ENCODE data around the gene MRPS30. TPM values are rescaled to one million over a fixed set of nuclear protein-coding genes. Genes with fewer than 3 reads are reported as not detected.

Gene MRPS30
- total and polyA plus RNA-seq, 2 experiments from 2014 or later: 86.1 to 156 TPM

DNA sequence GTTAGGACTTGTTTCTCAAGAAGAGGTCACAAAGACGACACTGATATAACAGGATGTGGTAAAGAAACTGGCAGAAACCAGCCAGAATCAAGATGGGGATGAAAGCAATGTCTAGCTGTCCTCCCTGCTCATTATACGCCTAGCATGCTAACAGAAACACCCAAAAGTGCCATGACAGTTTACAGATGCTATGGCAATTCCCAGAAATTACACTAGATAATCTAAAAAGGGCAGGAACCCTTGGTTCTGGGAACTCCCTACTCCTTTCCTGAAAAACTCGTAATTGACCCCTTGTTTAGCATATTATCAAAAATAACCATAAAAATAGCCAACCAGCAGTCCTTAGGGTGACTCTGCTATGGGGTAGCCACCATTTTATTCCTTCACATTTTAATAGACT is 10.9 kb upstream of the MRPS30 start:
- H3K27me3 Mint-ChIP-seq (ENCODE audit: insufficient read depth, low read depth, poor library complexity): no peaks in the 10 kb centered on the region
- no peaks in the 10 kb centered on the region for H3K27me3 ChIP-seq (ENCODE audit: insufficient read depth)
- H2AFZ ChIP-seq: no peak overlapping the region
- peaks cover 59% of the 10 kb centered on the region for H3K36me3 Mint-ChIP-seq (ENCODE audit: low read depth)
- H3K4me3 Mint-ChIP-seq: no peak overlapping the region
- no peaks in the 10 kb centered on the region for H3K4me1 ChIP-seq (ENCODE audit: insufficient read depth)
- no peaks in the 10 kb centered on the region for H3F3A ChIP-seq (replicated peaks; ENCODE audit: low read depth)
- TF ChIP-seq, protein P1, sequence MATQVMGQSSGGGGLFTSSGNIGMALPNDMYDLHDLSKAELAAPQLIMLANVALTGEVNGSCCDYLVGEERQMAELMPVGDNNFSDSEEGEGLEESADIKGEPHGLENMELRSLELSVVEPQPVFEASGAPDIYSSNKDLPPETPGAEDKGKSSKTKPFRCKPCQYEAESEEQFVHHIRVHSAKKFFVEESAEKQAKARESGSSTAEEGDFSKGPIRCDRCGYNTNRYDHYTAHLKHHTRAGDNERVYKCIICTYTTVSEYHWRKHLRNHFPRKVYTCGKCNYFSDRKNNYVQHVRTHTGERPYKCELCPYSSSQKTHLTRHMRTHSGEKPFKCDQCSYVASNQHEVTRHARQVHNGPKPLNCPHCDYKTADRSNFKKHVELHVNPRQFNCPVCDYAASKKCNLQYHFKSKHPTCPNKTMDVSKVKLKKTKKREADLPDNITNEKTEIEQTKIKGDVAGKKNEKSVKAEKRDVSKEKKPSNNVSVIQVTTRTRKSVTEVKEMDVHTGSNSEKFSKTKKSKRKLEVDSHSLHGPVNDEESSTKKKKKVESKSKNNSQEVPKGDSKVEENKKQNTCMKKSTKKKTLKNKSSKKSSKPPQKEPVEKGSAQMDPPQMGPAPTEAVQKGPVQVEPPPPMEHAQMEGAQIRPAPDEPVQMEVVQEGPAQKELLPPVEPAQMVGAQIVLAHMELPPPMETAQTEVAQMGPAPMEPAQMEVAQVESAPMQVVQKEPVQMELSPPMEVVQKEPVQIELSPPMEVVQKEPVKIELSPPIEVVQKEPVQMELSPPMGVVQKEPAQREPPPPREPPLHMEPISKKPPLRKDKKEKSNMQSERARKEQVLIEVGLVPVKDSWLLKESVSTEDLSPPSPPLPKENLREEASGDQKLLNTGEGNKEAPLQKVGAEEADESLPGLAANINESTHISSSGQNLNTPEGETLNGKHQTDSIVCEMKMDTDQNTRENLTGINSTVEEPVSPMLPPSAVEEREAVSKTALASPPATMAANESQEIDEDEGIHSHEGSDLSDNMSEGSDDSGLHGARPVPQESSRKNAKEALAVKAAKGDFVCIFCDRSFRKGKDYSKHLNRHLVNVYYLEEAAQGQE (IDR thresholded peaks at IDR 0.05; ENCODE audit: unreplicated experiment): no peak
- TF ChIP-seq EZH2phosphoT487 (IDR thresholded peaks at IDR 0.05; ENCODE audit: unreplicated experiment): no peak
- TF ChIP-seq, protein P2, sequence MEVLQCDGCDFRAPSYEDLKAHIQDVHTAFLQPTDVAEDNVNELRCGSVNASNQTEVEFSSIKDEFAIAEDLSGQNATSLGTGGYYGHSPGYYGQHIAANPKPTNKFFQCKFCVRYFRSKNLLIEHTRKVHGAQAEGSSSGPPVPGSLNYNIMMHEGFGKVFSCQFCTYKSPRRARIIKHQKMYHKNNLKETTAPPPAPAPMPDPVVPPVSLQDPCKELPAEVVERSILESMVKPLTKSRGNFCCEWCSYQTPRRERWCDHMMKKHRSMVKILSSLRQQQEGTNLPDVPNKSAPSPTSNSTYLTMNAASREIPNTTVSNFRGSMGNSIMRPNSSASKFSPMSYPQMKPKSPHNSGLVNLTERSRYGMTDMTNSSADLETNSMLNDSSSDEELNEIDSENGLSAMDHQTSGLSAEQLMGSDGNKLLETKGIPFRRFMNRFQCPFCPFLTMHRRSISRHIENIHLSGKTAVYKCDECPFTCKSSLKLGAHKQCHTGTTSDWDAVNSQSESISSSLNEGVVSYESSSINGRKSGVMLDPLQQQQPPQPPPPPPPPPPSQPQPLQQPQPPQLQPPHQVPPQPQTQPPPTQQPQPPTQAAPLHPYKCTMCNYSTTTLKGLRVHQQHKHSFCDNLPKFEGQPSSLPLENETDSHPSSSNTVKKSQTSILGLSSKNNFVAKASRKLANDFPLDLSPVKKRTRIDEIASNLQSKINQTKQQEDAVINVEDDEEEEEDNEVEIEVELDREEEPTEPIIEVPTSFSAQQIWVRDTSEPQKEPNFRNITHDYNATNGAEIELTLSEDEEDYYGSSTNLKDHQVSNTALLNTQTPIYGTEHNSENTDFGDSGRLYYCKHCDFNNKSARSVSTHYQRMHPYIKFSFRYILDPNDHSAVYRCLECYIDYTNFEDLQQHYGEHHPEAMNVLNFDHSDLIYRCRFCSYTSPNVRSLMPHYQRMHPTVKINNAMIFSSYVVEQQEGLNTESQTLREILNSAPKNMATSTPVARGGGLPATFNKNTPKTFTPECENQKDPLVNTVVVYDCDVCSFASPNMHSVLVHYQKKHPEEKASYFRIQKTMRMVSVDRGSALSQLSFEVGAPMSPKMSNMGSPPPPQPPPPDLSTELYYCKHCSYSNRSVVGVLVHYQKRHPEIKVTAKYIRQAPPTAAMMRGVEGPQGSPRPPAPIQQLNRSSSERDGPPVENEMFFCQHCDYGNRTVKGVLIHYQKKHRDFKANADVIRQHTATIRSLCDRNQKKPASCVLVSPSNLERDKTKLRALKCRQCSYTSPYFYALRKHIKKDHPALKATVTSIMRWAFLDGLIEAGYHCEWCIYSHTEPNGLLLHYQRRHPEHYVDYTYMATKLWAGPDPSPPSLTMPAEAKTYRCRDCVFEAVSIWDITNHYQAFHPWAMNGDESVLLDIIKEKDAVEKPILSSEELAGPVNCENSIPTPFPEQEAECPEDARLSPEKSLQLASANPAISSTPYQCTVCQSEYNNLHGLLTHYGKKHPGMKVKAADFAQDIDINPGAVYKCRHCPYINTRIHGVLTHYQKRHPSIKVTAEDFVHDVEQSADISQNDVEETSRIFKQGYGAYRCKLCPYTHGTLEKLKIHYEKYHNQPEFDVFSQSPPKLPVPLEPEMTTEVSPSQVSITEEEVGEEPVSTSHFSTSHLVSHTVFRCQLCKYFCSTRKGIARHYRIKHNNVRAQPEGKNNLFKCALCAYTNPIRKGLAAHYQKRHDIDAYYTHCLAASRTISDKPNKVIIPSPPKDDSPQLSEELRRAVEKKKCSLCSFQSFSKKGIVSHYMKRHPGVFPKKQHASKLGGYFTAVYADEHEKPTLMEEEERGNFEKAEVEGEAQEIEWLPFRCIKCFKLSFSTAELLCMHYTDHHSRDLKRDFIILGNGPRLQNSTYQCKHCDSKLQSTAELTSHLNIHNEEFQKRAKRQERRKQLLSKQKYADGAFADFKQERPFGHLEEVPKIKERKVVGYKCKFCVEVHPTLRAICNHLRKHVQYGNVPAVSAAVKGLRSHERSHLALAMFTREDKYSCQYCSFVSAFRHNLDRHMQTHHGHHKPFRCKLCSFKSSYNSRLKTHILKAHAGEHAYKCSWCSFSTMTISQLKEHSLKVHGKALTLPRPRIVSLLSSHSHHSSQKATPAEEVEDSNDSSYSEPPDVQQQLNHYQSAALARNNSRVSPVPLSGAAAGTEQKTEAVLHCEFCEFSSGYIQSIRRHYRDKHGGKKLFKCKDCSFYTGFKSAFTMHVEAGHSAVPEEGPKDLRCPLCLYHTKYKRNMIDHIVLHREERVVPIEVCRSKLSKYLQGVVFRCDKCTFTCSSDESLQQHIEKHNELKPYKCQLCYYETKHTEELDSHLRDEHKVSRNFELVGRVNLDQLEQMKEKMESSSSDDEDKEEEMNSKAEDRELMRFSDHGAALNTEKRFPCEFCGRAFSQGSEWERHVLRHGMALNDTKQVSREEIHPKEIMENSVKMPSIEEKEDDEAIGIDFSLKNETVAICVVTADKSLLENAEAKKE (CRISPR knock-in tag; IDR thresholded peaks at IDR 0.05): no peak
- no peak for TF ChIP-seq JUNB (IDR thresholded peaks at IDR 0.05; ENCODE audit: unreplicated experiment)
- TF ChIP-seq ZNF331 (CRISPR knock-in tag; IDR thresholded peaks at IDR 0.05; ENCODE audit: low read depth): no peak
- no peak overlapping the region for H3K27ac ChIP-seq (ENCODE audit: low read depth)
- no peak overlapping the region for H3K4me3 ChIP-seq
- H3K36me3 ChIP-seq (ENCODE audit: insufficient read depth): peaks cover 10% of the 10 kb centered on the region
- H4K20me1 ChIP-seq (replicated peaks; ENCODE audit: insufficient read depth): no peaks in the 10 kb centered on the region
- H3K9me3 Mint-ChIP-seq: peaks cover 56% of the 10 kb centered on the region
- DNase-seq (ENCODE audit: low spot score) (no peak), ATAC-seq (no peak)
- H3K9me2 ChIP-seq (ENCODE audit: insufficient read depth): peaks cover 4% of the 10 kb centered on the region; the same call in 1 of the 2 replicates
- H3K79me2 ChIP-seq (replicated peaks; ENCODE audit: insufficient read depth): no peaks in the 10 kb centered on the region
- H3K4me2 ChIP-seq: no peak overlapping the region
- H3K4me1 Mint-ChIP-seq: no peaks in the 10 kb centered on the region
- no peak overlapping the region for H3K27ac Mint-ChIP-seq
